Lower leg skin (tissue), 3 donors: ENCODE measurements around the gene SLX9.

Source experiments
- POLR2A ChIP-seq, 2 donors: fragments of 450-650 bp; IDR thresholded peaks; one replicate each; pipeline ENCODE4 v1.6.1; 2016 to 2017; ENCODE audit warnings: antibody characterized with exemption in 2 of 2, mild to moderate bottlenecking in 1 of 2, moderate library complexity in 1 of 2
- TF ChIP-seq, protein P1 (sequence below), 3 donors: fragments of 450-650 bp; IDR thresholded peaks; one replicate each; pipeline ENCODE4 v1.5.1; 2016; ENCODE audit warnings: antibody characterized with exemption in 3 of 3, mild to moderate bottlenecking in 3 of 3, moderate library complexity in 2 of 3

DNA sequence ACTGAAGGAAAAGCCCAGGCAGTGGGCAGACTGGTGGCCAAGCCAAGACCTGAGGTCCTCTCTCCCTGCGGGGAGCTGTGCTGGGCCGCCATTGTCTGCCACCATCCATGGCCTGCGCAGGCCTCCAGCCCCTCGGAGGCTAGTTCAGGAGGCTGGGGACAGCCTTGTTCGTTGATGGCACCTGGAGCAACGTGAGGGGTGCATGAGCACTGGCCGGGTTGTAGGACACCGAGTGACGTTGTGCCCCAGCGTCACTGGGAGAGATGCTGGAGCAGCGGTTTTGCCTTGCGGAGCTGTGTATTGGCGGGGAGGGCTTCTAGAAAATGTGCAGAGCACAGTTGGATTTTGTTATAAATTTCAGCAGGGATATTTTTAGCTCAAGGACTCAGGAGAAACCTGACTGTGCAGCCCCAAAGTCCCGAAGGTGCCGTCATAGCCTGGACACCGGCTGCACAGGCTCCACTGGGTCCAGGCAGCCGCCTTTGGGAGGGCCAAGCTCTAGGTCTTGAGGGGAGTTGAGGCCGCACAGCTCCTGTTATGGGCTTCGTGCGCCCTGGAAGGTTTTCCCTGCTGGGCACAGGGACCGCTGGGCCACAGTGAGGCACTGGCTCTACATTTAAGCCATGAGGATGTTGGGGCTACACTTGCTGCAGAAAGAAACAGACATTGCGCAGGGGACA lies 86.4 kb downstream of the SLX9 start:
- TF ChIP-seq, protein P1, sequence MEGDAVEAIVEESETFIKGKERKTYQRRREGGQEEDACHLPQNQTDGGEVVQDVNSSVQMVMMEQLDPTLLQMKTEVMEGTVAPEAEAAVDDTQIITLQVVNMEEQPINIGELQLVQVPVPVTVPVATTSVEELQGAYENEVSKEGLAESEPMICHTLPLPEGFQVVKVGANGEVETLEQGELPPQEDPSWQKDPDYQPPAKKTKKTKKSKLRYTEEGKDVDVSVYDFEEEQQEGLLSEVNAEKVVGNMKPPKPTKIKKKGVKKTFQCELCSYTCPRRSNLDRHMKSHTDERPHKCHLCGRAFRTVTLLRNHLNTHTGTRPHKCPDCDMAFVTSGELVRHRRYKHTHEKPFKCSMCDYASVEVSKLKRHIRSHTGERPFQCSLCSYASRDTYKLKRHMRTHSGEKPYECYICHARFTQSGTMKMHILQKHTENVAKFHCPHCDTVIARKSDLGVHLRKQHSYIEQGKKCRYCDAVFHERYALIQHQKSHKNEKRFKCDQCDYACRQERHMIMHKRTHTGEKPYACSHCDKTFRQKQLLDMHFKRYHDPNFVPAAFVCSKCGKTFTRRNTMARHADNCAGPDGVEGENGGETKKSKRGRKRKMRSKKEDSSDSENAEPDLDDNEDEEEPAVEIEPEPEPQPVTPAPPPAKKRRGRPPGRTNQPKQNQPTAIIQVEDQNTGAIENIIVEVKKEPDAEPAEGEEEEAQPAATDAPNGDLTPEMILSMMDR (IDR thresholded peaks at IDR 0.05) = no peak
- no peak for TF ChIP-seq POLR2A (IDR thresholded peaks at IDR 0.05)
